GM13976 (cell line): ENCODE results near the gene PAX7.

Source experiments
- DNase-seq: peaks from one replicate; pipeline ENCODE4 v3.0.0; 2012; ENCODE audit warnings: low spot score
- CTCF ChIP-seq: IDR thresholded peaks from 2 replicates; pipeline ENCODE4 v1.5.1; 2012; ENCODE audit warnings: borderline replicate concordance, mild to moderate bottlenecking; ENCODE audit not compliant: insufficient read depth; ENCODE audit errors: extremely low read depth, missing control alignments, control extremely low read depth
- in situ Hi-C: fragments of 300-500 bp; cut with MboI; formaldehyde crosslinking; loops from one replicate; pipeline ENCODE4 v1.12.0; 2022; ENCODE audit warnings: low sequenced_read_pairs, mixed read lengths, inconsistent platforms; ENCODE audit not compliant: unreplicated experiment

PAX7 gene

GRCh38 chr1:18670868-18671225, 40.2 kb downstream of the PAX7 start:
- DNase-seq = no peak
- in situ Hi-C loops = no loop called here
- TF ChIP-seq CTCF = no peak

GRCh38 chr1:18673976-18674375, 43.3 kb downstream of the PAX7 start:
- in situ Hi-C loops = no loop called here
- no peak for DNase-seq
- TF ChIP-seq CTCF = no peak

- TF ChIP-seq CTCF = no peak
- in situ Hi-C loops = no loop called here
Observed at GRCh38 chr1:18676332-18676781, 45.7 kb downstream of the PAX7 start.

GRCh38 chr1:18681423-18681835, 50.8 kb downstream of the PAX7 start:
- peak; percentile 51 for TF ChIP-seq CTCF
- in situ Hi-C loops = no loop called here
- peak; percentile 79 for DNase-seq

More at GRCh38 chr1:18676332-18676781, 45.7 kb downstream of the PAX7 start:
- no peak for DNase-seq

- in situ Hi-C loops = no loop called here
- no peak for DNase-seq
- TF ChIP-seq CTCF = no peak
Observed at GRCh38 chr1:18682375-18682774, 51.7 kb downstream of the PAX7 start.

- no peak for TF ChIP-seq CTCF
- no peak for DNase-seq
- in situ Hi-C loops = no loop called here
Observed at GRCh38 chr1:18684303-18684702, 53.7 kb downstream of the PAX7 start.

- in situ Hi-C loops = no loop called here
- no peak for DNase-seq
- no peak for TF ChIP-seq CTCF
Observed at GRCh38 chr1:18686540-18686939, 55.9 kb downstream of the PAX7 start.
